HAP-1 (cell line): ENCODE data around the gene DMKN.

Experiments used
- DNase-seq, 2 experiments: peaks; one replicate each; pipeline ENCODE4 v3.0.0-alpha.2; 2016 to 2020; ENCODE audit warnings: low spot score in 2 of 2
- H3K27me3 ChIP-seq: fragments of 250-450 bp; sonication (Bioruptor Pico); 2 replicates; pipeline ENCODE4 v1.5.1; 2020; ENCODE audit warnings: low read depth, mild to moderate bottlenecking, moderate library complexity
- H3K36me3 ChIP-seq: fragments of 250-450 bp; sonication (Bioruptor Pico); replicated peaks from 2 replicates; pipeline ENCODE4 v1.5.1; 2020; ENCODE audit warnings: mild to moderate bottlenecking
- H3K4me1 ChIP-seq: fragments of 250-450 bp; sonication (Bioruptor Pico); 2 replicates; pipeline ENCODE4 v1.5.1; 2020; ENCODE audit warnings: mild to moderate bottlenecking
- H3K4me3 ChIP-seq: fragments of 250-450 bp; sonication (Bioruptor Pico); 2 replicates; pipeline ENCODE4 v1.5.1; 2020; ENCODE audit warnings: mild to moderate bottlenecking, moderate library complexity
- H3K9me3 ChIP-seq: fragments of 250-450 bp; sonication (Bioruptor Pico); 2 replicates; pipeline ENCODE4 v1.5.1; 2020; ENCODE audit warnings: mild to moderate bottlenecking, moderate library complexity
- in situ Hi-C: fragments of 300-500 bp; cut with MboI; formaldehyde crosslinking; loops from 3 replicates; pipeline ENCODE4 v1.14.3; 2020; ENCODE audit warnings: low sequenced_read_pairs, inconsistent platforms, mixed read lengths

Gene DMKN

GRCh38 chr19:35543280-35544109 is 30.0 kb upstream of the DMKN start:
- H3K4me3 ChIP-seq, result peak overlapping the region; percentile 97; the same call in 1 of the 2 replicates
- H3K9me3 ChIP-seq, result no peaks in the 10 kb centered on the region; the same call in 1 of the 2 replicates
- H3K36me3 ChIP-seq, result peaks cover 42% of the 10 kb centered on the region
- no peak for DNase-seq
- no peaks in the 10 kb centered on the region for H3K27me3 ChIP-seq
- in situ Hi-C loops, result no loop called here
- peaks cover 9% of the 10 kb centered on the region for H3K4me1 ChIP-seq

GRCh38 chr19:35542209-35542608 is 28.8 kb upstream of the DMKN start:
- peaks cover 9% of the 10 kb centered on the region for H3K4me1 ChIP-seq
- in situ Hi-C loops, result no loop called here
- DNase-seq, result no peak
- peaks cover 37% of the 10 kb centered on the region for H3K36me3 ChIP-seq
- no peaks in the 10 kb centered on the region for H3K27me3 ChIP-seq
- no peak overlapping the region for H3K4me3 ChIP-seq
- H3K9me3 ChIP-seq, result no peaks in the 10 kb centered on the region; the same call in 1 of the 2 replicates

- H3K36me3 ChIP-seq, result peaks cover 31% of the 10 kb centered on the region
- no peak overlapping the region for H3K4me3 ChIP-seq
- DNase-seq, result no peak
- H3K9me3 ChIP-seq, result no peaks in the 10 kb centered on the region; the same call in 1 of the 2 replicates
- H3K27me3 ChIP-seq, result no peaks in the 10 kb centered on the region
- in situ Hi-C loops, result no loop called here
- peaks cover 5% of the 10 kb centered on the region for H3K4me1 ChIP-seq
Measured at GRCh38 chr19:35540356-35540927, 27.0 kb upstream of the DMKN start.

GRCh38 chr19:35539850-35540249 is 26.4 kb upstream of the DMKN start:
- in situ Hi-C loops, result no loop called here
- no peak overlapping the region for H3K4me3 ChIP-seq
- H3K27me3 ChIP-seq, result no peaks in the 10 kb centered on the region
- peaks cover 5% of the 10 kb centered on the region for H3K4me1 ChIP-seq
- H3K9me3 ChIP-seq, result no peaks in the 10 kb centered on the region
- no peak for DNase-seq
- peaks cover 28% of the 10 kb centered on the region for H3K36me3 ChIP-seq

GRCh38 chr19:35539314-35539713 is 25.9 kb upstream of the DMKN start:
- DNase-seq, result no peak
- H3K4me1 ChIP-seq, result peaks cover 2% of the 10 kb centered on the region
- H3K27me3 ChIP-seq, result no peaks in the 10 kb centered on the region
- in situ Hi-C loops, result no loop called here
- H3K36me3 ChIP-seq, result peaks cover 28% of the 10 kb centered on the region
- H3K9me3 ChIP-seq, result no peaks in the 10 kb centered on the region
- no peak overlapping the region for H3K4me3 ChIP-seq

GRCh38 chr19:35534803-35535480 is 21.5 kb upstream of the DMKN start:
- in situ Hi-C loops, result no loop called here
- Histone ChIP-seq H3K9me3 (no peaks in the 10 kb centered on the region), H3K36me3 (peaks cover under 1% of the 10 kb centered on the region), H3K4me1 (no peaks in the 10 kb centered on the region), H3K27me3 (no peaks in the 10 kb centered on the region), H3K4me3 (no peak overlapping the region)
- no peak for DNase-seq

- Histone ChIP-seq H3K4me1 (no peaks in the 10 kb centered on the region), H3K27me3 (peaks cover 9% of the 10 kb centered on the region; the same call in 1 of the 2 replicates), H3K4me3 (no peak overlapping the region), H3K9me3 (no peaks in the 10 kb centered on the region), H3K36me3 (no peaks in the 10 kb centered on the region)
- in situ Hi-C loops, result no loop called here
- peak in 1 of 2 experiments; percentile 24 for DNase-seq
Measured at GRCh38 chr19:35533822-35534392, 20.5 kb upstream of the DMKN start.

GRCh38 chr19:35533201-35533821 is 19.9 kb upstream of the DMKN start, which contains the start of gene GAPDHS:
Gene GAPDHS, plus strand, starts transcription at chr19:35533456. Its CDS starts 72 bp downstream, at chr19:35533528.
- no peaks in the 10 kb centered on the region for H3K4me1 ChIP-seq
- H3K36me3 ChIP-seq, result no peaks in the 10 kb centered on the region
- no peak for DNase-seq
- in situ Hi-C loops, result no loop called here
- no peak within 1 kb of the TSS for H3K4me3 ChIP-seq
- no peaks in the 10 kb centered on the region for H3K9me3 ChIP-seq
- H3K27me3 ChIP-seq, result peaks cover 14% of the 10 kb centered on the region

- DNase-seq, result no peak
- Histone ChIP-seq H3K27me3 (peaks cover 17% of the 10 kb centered on the region), H3K4me1 (no peaks in the 10 kb centered on the region), H3K9me3 (no peaks in the 10 kb centered on the region), H3K4me3 (no peak overlapping the region), H3K36me3 (no peaks in the 10 kb centered on the region)
- in situ Hi-C loops, result no loop called here
Measured at GRCh38 chr19:35531291-35531690, 17.8 kb upstream of the DMKN start.

GRCh38 chr19:35529241-35530218 is 16.1 kb upstream of the DMKN start:
- peaks cover 20% of the 10 kb centered on the region for H3K27me3 ChIP-seq
- H3K9me3 ChIP-seq, result no peaks in the 10 kb centered on the region
- no peak overlapping the region for H3K4me3 ChIP-seq
- no peaks in the 10 kb centered on the region for H3K4me1 ChIP-seq
- DNase-seq, result no peak
- H3K36me3 ChIP-seq, result no peaks in the 10 kb centered on the region
- in situ Hi-C loops, result no loop called here

GRCh38 chr19:35528218-35529038 is 15.0 kb upstream of the DMKN start, which contains the start of gene SBSN:
Gene SBSN, minus strand, starts transcription at chr19:35528311. Its CDS starts 30 bp downstream, at chr19:35528281.
- no peak within 1 kb of the TSS for H3K4me3 ChIP-seq
- H3K9me3 ChIP-seq, result no peaks in the 10 kb centered on the region
- H3K27me3 ChIP-seq, result peaks cover 20% of the 10 kb centered on the region
- in situ Hi-C loops, result no loop called here
- no peaks in the 10 kb centered on the region for H3K36me3 ChIP-seq
- DNase-seq, result no peak
- no peaks in the 10 kb centered on the region for H3K4me1 ChIP-seq

GRCh38 chr19:35525873-35526272 is 12.4 kb upstream of the DMKN start:
- Histone ChIP-seq H3K27me3 (peaks cover 20% of the 10 kb centered on the region), H3K4me3 (no peak overlapping the region), H3K36me3 (no peaks in the 10 kb centered on the region), H3K4me1 (peaks cover 7% of the 10 kb centered on the region), H3K9me3 (no peaks in the 10 kb centered on the region)
- in situ Hi-C loops, result no loop called here
- DNase-seq, result no peak
